Tibial nerve (tissue), 4 donors: ENCODE data around the gene B3GALNT2. TPM values are rescaled to one million over a fixed set of nuclear protein-coding genes. Genes with fewer than 3 reads are reported as not detected.

ENCODE experiments used
- DNase-seq, 2 donors: peaks; one replicate each; pipeline ENCODE4 v3.0.0-alpha.2; 2019; ENCODE audit warnings: low spot score in 2 of 2
- H3K27ac ChIP-seq, 4 donors: fragments of 200-600 bp; sonication (generic) in 3 of 4; one replicate each; pipeline ENCODE4 v1.5.1; 2017 to 2019; ENCODE audit warnings: mild to moderate bottlenecking in 1 of 4
- H3K27me3 ChIP-seq, 2 donors: fragments of 200-600 bp; sonication (generic) in 1 of 2; one replicate each; pipeline versions ENCODE4 v1.5.1 to v1.6.0; 2017 to 2019
- H3K36me3 ChIP-seq, 3 donors: fragments of 200-600 bp; sonication (generic); one replicate each; pipeline ENCODE4 v1.5.1; 2018 to 2019
- H3K4me1 ChIP-seq, 4 donors: fragments of 200-600 bp; sonication (generic) in 3 of 4; one replicate each; pipeline ENCODE4 v1.5.1; 2017 to 2019
- H3K4me3 ChIP-seq, 4 donors: fragments of 200-600 bp; sonication (generic) in 3 of 4; one replicate each; pipeline ENCODE4 v1.5.1; 2017 to 2019; ENCODE audit warnings: mild to moderate bottlenecking in 1 of 4, moderate library complexity in 1 of 4
- H3K9me3 ChIP-seq, 4 donors: fragments of 200-600 bp; sonication (generic) in 3 of 4; one replicate each; pipeline ENCODE4 v1.5.1; 2017 to 2019
- CTCF ChIP-seq, 5 experiments: fragments of 200-600 bp in 3 of 5; fragments of 450-650 bp in 2 of 5; sonication (generic) in 3 of 5; IDR thresholded peaks; one replicate each; pipeline ENCODE4 v1.5.1; 2016 to 2019; ENCODE audit warnings: antibody characterized with exemption in 5 of 5, mild to moderate bottlenecking in 3 of 5, moderate library complexity in 2 of 5
- EP300 ChIP-seq, 2 donors: sonication (generic); formaldehyde crosslinking; IDR thresholded peaks; one replicate each; pipeline ENCODE4 v1.6.1; 2017; ENCODE audit warnings: antibody characterized with exemption in 2 of 2, mild to moderate bottlenecking in 1 of 2
- POLR2A ChIP-seq, 2 donors: fragments of 450-650 bp; IDR thresholded peaks; one replicate each; pipeline ENCODE4 v1.6.1; 2017; ENCODE audit warnings: antibody characterized with exemption in 2 of 2, mild to moderate bottlenecking in 2 of 2, moderate library complexity in 2 of 2
- WGBS, 2 donors: methylation state at CpG; one replicate each; pipeline ENCODE4 v1.1.5; 2018; 5-methylcytosine and 5-hydroxymethylcytosine counted together
- total RNA-seq, 4 donors: library from RNA; depleted of rRNA; stranded (reverse); fragments of >200 nt; gene quantifications; one replicate each; pipeline ENCODE4 v1.1.0, GENCODE V29; 2016

Gene B3GALNT2
- total RNA-seq, 4 donors from 2014 or later = 17.0 to 27.3 (median 18.1) TPM

- H3K4me1 ChIP-seq = no peaks in the 10 kb centered on the region
- no peak overlapping the region for H3K27ac ChIP-seq
- H3K9me3 ChIP-seq = no peaks in the 10 kb centered on the region
- H3K4me3 ChIP-seq = no peak overlapping the region
- H3K36me3 ChIP-seq = peaks cover 0 to 47% (median 0%) of the 10 kb centered on the region in 3 donors
- 65 to 68% methylated on average over 2 of the region's 2 CpGs for WGBS, 2 donors
- H3K27me3 ChIP-seq = no peaks in the 10 kb centered on the region
- TF ChIP-seq POLR2A (IDR thresholded peaks at IDR 0.05) (no peak), CTCF (IDR thresholded peaks at IDR 0.05) (no peak), EP300 (IDR thresholded peaks at IDR 0.05) (no peak)
- no peak for DNase-seq
Observed at GRCh38 chr1:235455097-235455496, 49.2 kb downstream of the B3GALNT2 start.

- Histone ChIP-seq H3K9me3 (no peaks in the 10 kb centered on the region), H3K4me3 (no peak overlapping the region), H3K4me1 (no peaks in the 10 kb centered on the region), H3K27me3 (no peaks in the 10 kb centered on the region), H3K27ac (no peak overlapping the region), H3K36me3 (peaks cover 0 to 57% (median 2%) of the 10 kb centered on the region in 3 donors)
- no peak for DNase-seq
- 92 to 93% methylated on average over 8 of the region's 8 CpGs for WGBS, 2 donors
- TF ChIP-seq POLR2A (IDR thresholded peaks at IDR 0.05) = no peak
- TF ChIP-seq EP300 (IDR thresholded peaks at IDR 0.05) = no peak
- TF ChIP-seq CTCF (IDR thresholded peaks at IDR 0.05) = no peak
Observed at GRCh38 chr1:235454021-235454420, 50.2 kb downstream of the B3GALNT2 start.

- Histone ChIP-seq H3K9me3 (no peaks in the 10 kb centered on the region), H3K4me1 (no peaks in the 10 kb centered on the region), H3K36me3 (peaks cover 0 to 88% (median 12%) of the 10 kb centered on the region in 3 donors), H3K4me3 (no peak overlapping the region), H3K27me3 (no peaks in the 10 kb centered on the region), H3K27ac (no peak overlapping the region)
- no peak for TF ChIP-seq POLR2A (IDR thresholded peaks at IDR 0.05)
- TF ChIP-seq CTCF (IDR thresholded peaks at IDR 0.05) = no peak
- TF ChIP-seq EP300 (IDR thresholded peaks at IDR 0.05) = no peak
- DNase-seq = no peak
- 31 to 59% methylated on average over 2 of the region's 2 CpGs for WGBS, 2 donors
Observed at GRCh38 chr1:235450886-235451483, 53.3 kb downstream of the B3GALNT2 start.

- Histone ChIP-seq H3K9me3 (no peaks in the 10 kb centered on the region), H3K4me1 (no peaks in the 10 kb centered on the region), H3K27ac (no peak overlapping the region), H3K27me3 (no peaks in the 10 kb centered on the region), H3K4me3 (no peak overlapping the region), H3K36me3 (peaks cover 0 to 91% (median 12%) of the 10 kb centered on the region in 3 donors)
- no peak for DNase-seq
- WGBS, 2 donors = 82 to 88% methylated on average over 5 of the region's 5 CpGs
- no peak for TF ChIP-seq CTCF (IDR thresholded peaks at IDR 0.05)
- TF ChIP-seq EP300 (IDR thresholded peaks at IDR 0.05) = no peak
- no peak for TF ChIP-seq POLR2A (IDR thresholded peaks at IDR 0.05)
Observed at GRCh38 chr1:235450433-235450832, 53.8 kb downstream of the B3GALNT2 start.

- Histone ChIP-seq H3K27me3 (no peaks in the 10 kb centered on the region), H3K27ac (no peak overlapping the region), H3K4me1 (no peaks in the 10 kb centered on the region), H3K36me3 (peaks cover 3 to 98% (median 13%) of the 10 kb centered on the region in 3 donors), H3K9me3 (no peaks in the 10 kb centered on the region), H3K4me3 (no peak overlapping the region)
- WGBS, 2 donors = 74 to 77% methylated on average over 7 of the region's 7 CpGs
- DNase-seq = no peak
- TF ChIP-seq CTCF (IDR thresholded peaks at IDR 0.05) = no peak
- no peak for TF ChIP-seq EP300 (IDR thresholded peaks at IDR 0.05)
- no peak for TF ChIP-seq POLR2A (IDR thresholded peaks at IDR 0.05)
Observed at GRCh38 chr1:235448616-235449015, 55.6 kb downstream of the B3GALNT2 start.
